Skeletal muscle satellite cell (primary cell): Measurements from ENCODE around the gene ORAI1.
"Not testable (repeated sequence)": the region's sequence is repeated elsewhere in the genome, so short reads cannot be mapped to it uniquely, and the experiment has no call there.

ENCODE experiments used
- H3K27me3 ChIP-seq: 2 replicates; pipeline ENCODE4 v1.7.0; 2013; ENCODE audit warnings: low read length; ENCODE audit not compliant: control insufficient read depth, insufficient read depth
- H3K36me3 ChIP-seq: 2 replicates; pipeline ENCODE4 v1.7.0; 2013; ENCODE audit warnings: mild to moderate bottlenecking, control low read depth, low read length; ENCODE audit not compliant: insufficient read depth
- H3K4me1 ChIP-seq: 2 replicates; pipeline ENCODE4 v1.7.0; 2013; ENCODE audit warnings: low read length; ENCODE audit not compliant: control insufficient read depth, insufficient read depth
- H3K4me2 ChIP-seq: 2 replicates; pipeline ENCODE4 v1.7.0; 2013; ENCODE audit warnings: mild to moderate bottlenecking, low read length
- H3K4me3 ChIP-seq: 2 replicates; pipeline ENCODE4 v1.7.0; 2013; ENCODE audit warnings: low read length
- H3K9ac ChIP-seq: 2 replicates; pipeline ENCODE4 v1.7.0; 2013; ENCODE audit warnings: mild to moderate bottlenecking, low read depth, low read length, moderate library complexity
- H3K9me3 ChIP-seq: replicated peaks from 2 replicates; pipeline ENCODE4 v1.7.0; 2013; ENCODE audit warnings: mild to moderate bottlenecking, control low read depth, low read length

ORAI1 gene

DNA sequence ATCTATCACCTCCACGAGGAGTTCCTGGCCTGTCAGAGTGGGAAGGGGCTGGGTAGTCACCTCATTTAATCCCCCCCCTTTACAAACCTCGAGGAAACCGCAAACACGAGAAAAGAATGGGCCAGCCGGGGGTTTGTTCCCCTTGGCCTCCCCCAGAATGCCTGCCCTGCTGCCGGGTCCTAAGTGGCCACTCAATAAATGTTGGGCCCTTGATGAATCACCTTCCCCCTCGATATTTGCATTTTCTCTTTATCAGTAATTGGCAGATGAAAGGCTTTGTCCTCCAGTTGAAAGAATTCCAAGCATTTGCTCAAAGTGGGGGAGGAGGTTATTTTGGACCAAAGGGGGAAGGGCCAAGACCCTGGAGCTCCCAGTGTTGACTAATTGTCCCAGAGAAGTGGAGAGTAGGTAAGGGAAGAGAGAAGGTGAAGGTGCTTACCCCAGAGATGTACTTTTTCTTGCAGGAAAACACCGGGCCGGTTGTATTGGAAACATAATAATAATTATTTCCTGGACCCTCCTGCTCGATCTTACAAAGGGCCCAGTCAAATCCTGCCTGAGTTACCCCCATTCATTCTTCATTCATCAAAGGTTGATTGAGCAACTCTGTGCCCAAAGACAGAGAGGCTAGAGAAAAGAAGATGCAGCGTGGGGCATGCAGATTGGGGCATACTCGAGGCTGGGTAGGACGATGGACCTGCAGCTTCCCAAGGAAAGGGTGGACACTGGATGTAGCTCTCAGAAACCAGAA is 43.6 kb upstream of the ORAI1 start:
- Histone ChIP-seq H3K27me3 (no peaks in the 10 kb centered on the region), H3K36me3 (no peaks in the 10 kb centered on the region), H3K9ac (peak overlapping the region; percentile 76), H3K9me3 (no peaks in the 10 kb centered on the region), H3K4me1 (peaks cover 33% of the 10 kb centered on the region), H3K4me3 (no peak overlapping the region), H3K4me2 (peak overlapping the region; percentile 97)

DNA sequence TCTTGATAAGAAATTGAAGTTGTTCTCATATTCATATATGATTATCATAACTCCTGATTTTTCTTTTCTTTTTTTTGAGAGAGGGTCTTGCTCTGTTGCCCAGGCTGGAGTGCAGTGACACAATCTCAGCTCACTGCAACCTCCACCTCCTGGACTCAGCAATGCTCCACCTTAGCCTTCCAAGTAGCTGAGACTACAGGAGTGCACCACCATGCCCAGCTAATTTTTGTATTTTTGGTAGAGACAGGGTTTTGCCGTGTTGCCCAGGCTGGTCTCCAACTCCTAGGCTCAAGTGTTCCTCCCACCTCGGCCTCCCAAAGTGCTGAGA is 43.0 kb upstream of the ORAI1 start:
- not testable (repeated sequence) for H3K4me2 ChIP-seq, H3K4me3 ChIP-seq, H3K36me3 ChIP-seq, H3K9me3 ChIP-seq, H3K9ac ChIP-seq, H3K27me3 ChIP-seq
- peaks cover 28% of the 10 kb centered on the region for H3K4me1 ChIP-seq

DNA sequence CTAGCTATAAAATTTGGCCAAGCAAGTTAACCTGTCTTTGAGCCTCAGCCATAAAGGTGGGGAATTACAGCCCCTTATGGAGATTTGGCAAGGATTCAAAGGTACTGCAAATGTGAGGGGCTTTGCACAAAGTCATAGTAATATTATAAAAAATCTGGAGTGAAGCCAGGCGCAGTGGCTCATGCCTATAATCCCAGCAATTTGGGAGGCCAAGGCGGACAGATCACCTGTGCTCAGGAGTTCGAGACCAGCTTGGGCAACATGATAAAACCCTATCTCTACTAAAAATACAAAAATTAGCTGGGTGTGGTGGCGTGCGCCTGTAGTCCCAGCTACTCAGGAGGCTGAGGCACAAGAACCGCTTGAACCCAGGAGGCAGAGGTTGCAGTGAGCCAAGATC is 41.4 kb upstream of the ORAI1 start:
- not testable (repeated sequence) for H3K4me2 ChIP-seq, H3K27me3 ChIP-seq, H3K9me3 ChIP-seq, H3K9ac ChIP-seq, H3K36me3 ChIP-seq, H3K4me3 ChIP-seq
- peaks cover 23% of the 10 kb centered on the region for H3K4me1 ChIP-seq

DNA sequence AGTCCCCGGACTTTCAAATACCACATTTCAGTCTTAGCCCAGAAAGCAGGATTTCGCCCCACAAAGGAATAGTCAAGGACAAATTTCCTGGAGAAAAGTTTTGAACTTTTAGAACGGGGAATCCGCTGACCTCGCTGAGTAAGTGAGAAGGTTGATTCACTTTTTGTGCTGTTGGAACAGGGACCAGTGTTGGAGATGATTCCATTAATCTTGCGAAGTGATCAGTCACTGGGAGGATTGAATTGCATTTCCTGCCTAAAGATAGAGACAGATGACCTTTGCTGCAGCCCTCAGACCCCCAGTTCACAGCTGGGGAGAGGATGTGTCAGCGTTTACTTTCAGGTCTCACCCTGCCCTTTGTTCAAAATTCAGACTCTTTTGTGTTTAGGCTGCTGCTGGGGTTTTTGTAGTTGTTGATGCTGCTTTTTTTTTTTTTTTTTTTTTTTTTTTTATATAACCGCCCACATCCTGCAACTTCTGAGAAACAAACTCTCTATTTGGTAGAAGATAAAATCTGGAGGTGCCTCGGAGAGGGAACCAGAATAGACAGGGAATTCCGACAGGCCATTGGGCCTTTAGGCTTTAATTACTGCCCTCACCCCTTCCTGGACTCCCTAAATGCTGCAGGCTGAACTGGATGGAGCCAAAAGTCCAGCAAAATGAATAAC is 35.7 kb upstream of the ORAI1 start:
- no peaks in the 10 kb centered on the region for H3K27me3 ChIP-seq
- H3K36me3 ChIP-seq, result no peaks in the 10 kb centered on the region
- no peaks in the 10 kb centered on the region for H3K9me3 ChIP-seq
- peak overlapping the region; percentile 70 for H3K9ac ChIP-seq
- H3K4me2 ChIP-seq, result peak overlapping the region; percentile 64
- H3K4me3 ChIP-seq, result peak overlapping the region; percentile 38
- H3K4me1 ChIP-seq, result peaks cover 9% of the 10 kb centered on the region

DNA sequence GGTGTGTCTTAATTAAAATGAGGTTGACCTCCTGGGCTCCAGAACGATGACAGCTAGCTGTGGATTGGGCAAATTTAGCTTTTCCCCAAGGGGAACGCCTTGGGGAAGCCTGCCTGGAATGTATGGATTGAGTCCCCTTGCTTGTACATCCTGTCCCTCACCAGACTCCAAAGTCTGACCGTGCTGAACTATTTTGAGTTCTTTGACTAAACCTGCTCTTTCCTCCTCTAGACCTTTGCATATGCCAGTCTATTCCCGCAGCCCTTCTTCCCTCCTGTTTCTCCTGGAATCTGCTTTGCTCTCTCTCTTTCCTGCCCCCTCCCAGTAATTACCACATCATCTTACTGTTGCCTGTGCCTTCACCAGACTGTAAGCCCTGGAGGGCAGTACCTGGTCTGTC is 34.0 kb upstream of the ORAI1 start:
- Histone ChIP-seq H3K4me2 (no peak overlapping the region), H3K27me3 (no peaks in the 10 kb centered on the region), H3K4me1 (peaks cover 9% of the 10 kb centered on the region), H3K36me3 (no peaks in the 10 kb centered on the region), H3K9ac (no peak overlapping the region), H3K9me3 (no peaks in the 10 kb centered on the region), H3K4me3 (no peak overlapping the region)

DNA sequence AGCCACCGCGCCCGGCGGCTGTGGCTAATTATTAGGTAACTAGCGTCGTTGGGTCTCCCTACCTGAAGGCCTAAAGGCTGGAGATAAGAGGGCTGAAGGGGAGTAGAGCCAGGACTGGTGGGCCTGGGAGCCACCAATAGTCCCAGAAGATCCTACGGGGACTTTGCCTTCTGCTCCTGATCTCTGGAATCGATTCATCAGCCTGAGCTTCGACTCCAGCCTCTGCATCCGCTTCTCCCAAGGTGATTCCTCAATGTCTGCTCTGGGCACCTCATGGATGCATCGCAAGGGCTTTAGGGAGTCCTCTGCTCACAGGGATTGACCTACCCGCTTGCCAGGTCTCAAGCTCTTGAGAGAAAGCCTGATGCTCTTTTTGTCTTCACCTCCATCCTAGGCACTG is 30.8 kb upstream of the ORAI1 start:
- no peaks in the 10 kb centered on the region for H3K36me3 ChIP-seq
- H3K9me3 ChIP-seq, result no peaks in the 10 kb centered on the region
- no peak overlapping the region for H3K9ac ChIP-seq
- H3K4me1 ChIP-seq, result peaks cover 6% of the 10 kb centered on the region
- no peak overlapping the region for H3K4me3 ChIP-seq
- no peaks in the 10 kb centered on the region for H3K27me3 ChIP-seq
- H3K4me2 ChIP-seq, result no peak overlapping the region

DNA sequence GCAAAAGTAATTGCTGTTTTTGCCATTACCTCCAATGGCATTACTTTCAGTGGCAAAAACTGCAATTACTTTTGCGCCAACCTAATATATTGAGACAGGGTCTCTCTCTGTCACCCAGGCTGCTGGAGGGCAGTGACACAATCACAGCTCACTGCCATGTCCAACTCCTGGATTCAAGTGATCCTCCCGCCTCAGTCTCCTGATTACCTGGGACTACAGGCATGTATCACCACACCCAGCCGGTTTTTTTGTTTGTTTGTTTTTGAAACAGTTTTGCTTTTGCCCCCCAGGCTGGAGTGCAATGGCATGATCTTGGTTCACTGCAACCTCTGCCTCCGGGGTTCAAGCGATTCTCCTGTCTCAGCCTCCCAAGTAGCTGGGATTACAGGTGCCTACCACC is 29.8 kb upstream of the ORAI1 start:
- no peaks in the 10 kb centered on the region for H3K27me3 ChIP-seq
- H3K9me3 ChIP-seq, result no peaks in the 10 kb centered on the region

DNA sequence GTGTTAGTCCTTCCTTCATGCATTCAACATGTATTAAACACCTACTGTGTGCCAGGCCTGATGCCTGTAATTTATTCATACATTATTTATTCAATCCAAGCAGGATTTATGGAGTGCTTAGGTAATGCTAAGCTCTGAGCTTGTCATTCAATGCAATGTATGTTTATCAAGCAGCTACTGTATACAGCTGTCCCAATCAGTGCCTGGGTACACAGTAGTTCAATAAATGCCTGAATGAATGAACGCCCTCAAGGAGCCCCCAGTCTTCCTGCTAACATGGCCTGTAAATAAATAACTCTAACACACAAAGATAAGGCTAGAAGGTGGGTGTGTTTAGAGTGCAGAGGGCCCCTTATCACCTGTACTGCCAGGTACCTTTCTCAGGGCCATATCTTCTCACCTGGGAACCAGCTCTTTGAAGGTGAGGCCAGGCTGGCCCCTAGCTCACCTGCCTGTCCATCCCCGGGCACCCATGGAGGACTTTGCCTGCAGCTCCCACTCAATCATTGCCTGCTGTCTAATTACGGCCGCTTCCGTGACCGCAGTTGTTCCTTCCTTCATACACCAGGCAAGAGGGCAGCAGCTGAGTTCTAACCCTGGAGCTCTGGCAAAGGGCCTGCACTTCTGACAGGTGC is 25.5 kb upstream of the ORAI1 start:
- H3K27me3 ChIP-seq, result no peaks in the 10 kb centered on the region
- H3K9ac ChIP-seq, result no peak overlapping the region
- no peak overlapping the region for H3K4me2 ChIP-seq
- no peak overlapping the region for H3K4me3 ChIP-seq
- no peaks in the 10 kb centered on the region for H3K9me3 ChIP-seq
- H3K36me3 ChIP-seq, result no peaks in the 10 kb centered on the region
- no peaks in the 10 kb centered on the region for H3K4me1 ChIP-seq

More for the DNA sequence above, 29.8 kb upstream of the ORAI1 start:
- Histone ChIP-seq H3K4me2 (no peak overlapping the region), H3K36me3 (no peaks in the 10 kb centered on the region), H3K4me3 (no peak overlapping the region), H3K4me1 (no peaks in the 10 kb centered on the region), H3K9ac (no peak overlapping the region)

DNA sequence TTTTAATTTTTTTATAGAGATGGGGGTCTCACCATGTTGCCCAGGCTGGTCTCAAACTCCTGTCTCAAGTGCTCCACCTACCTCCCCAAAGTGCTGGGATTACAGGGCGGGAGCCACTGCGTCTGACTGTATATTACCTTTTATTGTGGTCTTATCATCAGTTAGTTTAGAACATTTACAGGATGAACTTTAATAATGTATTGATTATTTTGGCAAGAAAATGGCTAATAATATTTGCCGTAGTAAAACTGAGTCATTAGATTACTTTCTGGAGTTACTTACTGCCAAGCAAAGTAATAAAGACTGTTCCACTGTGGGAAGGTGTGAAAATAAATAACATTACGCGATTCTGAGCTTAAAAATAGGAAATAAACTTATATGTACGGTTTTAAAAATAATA is 23.6 kb upstream of the ORAI1 start:
- H3K27me3 ChIP-seq, result no peaks in the 10 kb centered on the region
- no peak overlapping the region for H3K4me2 ChIP-seq
- no peaks in the 10 kb centered on the region for H3K9me3 ChIP-seq
- H3K4me3 ChIP-seq, result no peak overlapping the region
- H3K36me3 ChIP-seq, result no peaks in the 10 kb centered on the region
- no peak overlapping the region for H3K9ac ChIP-seq
- no peaks in the 10 kb centered on the region for H3K4me1 ChIP-seq

DNA sequence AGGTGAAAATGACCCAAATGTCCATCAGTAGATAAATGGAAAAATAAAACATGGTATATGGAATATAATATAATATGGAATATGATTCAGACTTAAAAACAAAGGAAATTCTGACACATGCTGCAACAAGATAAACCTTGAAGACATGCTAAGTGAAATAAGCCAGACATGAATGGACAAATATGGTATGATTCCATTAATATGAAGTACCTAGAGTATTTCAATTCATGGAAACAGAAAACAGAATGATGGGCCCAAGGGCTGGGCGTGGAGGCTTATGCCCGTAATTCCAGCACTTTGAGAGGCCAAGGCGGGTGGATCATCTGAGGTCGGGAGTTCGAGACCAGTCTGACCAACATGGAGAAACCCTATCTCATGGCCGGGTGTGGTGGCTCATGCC is 22.7 kb upstream of the ORAI1 start:
- Histone ChIP-seq H3K36me3 (no peaks in the 10 kb centered on the region), H3K4me3 (no peak overlapping the region), H3K9ac (no peak overlapping the region), H3K4me2 (no peak overlapping the region), H3K9me3 (no peaks in the 10 kb centered on the region), H3K27me3 (no peaks in the 10 kb centered on the region), H3K4me1 (no peaks in the 10 kb centered on the region)

DNA sequence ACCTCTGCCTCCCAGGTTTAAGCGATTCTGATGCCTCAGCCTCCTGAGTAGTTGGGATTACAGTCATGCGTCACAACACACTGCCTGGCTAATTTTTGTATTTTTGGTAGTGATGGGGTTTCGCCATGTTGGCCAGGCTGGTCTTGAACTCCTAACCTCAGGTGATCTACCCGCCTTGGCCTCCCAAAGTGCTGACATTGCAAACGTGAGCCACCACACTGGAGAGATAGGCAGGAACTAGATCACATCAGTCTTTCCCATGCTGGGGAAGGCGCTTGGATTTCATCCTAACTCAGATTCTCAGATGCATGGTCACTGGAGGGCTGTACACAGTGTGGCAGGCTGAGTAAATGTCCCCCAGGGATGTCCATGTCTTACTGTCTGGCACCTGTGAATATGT is 18.0 kb upstream of the ORAI1 start:
- no peaks in the 10 kb centered on the region for H3K36me3 ChIP-seq
- no peaks in the 10 kb centered on the region for H3K27me3 ChIP-seq
- no peak overlapping the region for H3K4me3 ChIP-seq
- no peak overlapping the region for H3K4me2 ChIP-seq
- H3K9me3 ChIP-seq, result no peaks in the 10 kb centered on the region
- H3K4me1 ChIP-seq, result peaks cover 9% of the 10 kb centered on the region
- H3K9ac ChIP-seq, result no peak overlapping the region
